Psoas muscle (tissue), 8 donors: ENCODE measurements around the gene ARHGEF5. TPM values are rescaled to one million over a fixed set of nuclear protein-coding genes. Genes with fewer than 3 reads are reported as not detected.
"Not testable (repeated sequence)": the region's sequence is repeated elsewhere in the genome, so short reads cannot be mapped to it uniquely, and the experiment has no call there.

Experiments
- ATAC-seq, 4 donors: fragments of 200-7000 bp; cut with Tn5 transposase; one replicate each; pipeline ENCODE4 v1.9.1; 2020; ENCODE audit warnings: moderate library complexity in 3 of 4, mild to moderate bottlenecking in 2 of 4
- DNase-seq, 2 donors: peaks; one replicate each; pipeline ENCODE4 v3.0.0-alpha.2; 2020
- H3K27ac ChIP-seq: fragments of 200-600 bp; one replicate; pipeline ENCODE4 v1.8.0; 2022
- H3K27me3 ChIP-seq, 3 donors: fragments of 200-600 bp in 1 of 3; one replicate each; pipeline versions ENCODE4 v1.6.1 to v1.8.0; 2013 to 2022; ENCODE audit warnings: low read length in 2 of 3, mild to moderate bottlenecking in 2 of 3, moderate library complexity in 1 of 3; ENCODE audit not compliant: insufficient read depth in 3 of 3
- H3K36me3 ChIP-seq, 2 donors: fragments of 200-600 bp in 1 of 2; one replicate each; pipeline versions ENCODE4 v1.6.1 to v1.8.0; 2013 to 2022; ENCODE audit warnings: low read depth in 1 of 2, mild to moderate bottlenecking in 1 of 2, moderate library complexity in 1 of 2; ENCODE audit not compliant: insufficient read depth in 1 of 2
- H3K4me1 ChIP-seq: fragments of 200-600 bp; one replicate; pipeline ENCODE4 v1.8.0; 2022
- H3K4me3 ChIP-seq: fragments of 200-600 bp; one replicate; pipeline ENCODE4 v1.8.0; 2022; ENCODE audit warnings: mild to moderate bottlenecking
- H3K9me3 ChIP-seq: fragments of 200-600 bp; one replicate; pipeline ENCODE4 v1.8.0; 2022
- CTCF ChIP-seq: fragments of 200-600 bp; IDR thresholded peaks from one replicate; pipeline ENCODE4 v1.8.0; 2022; ENCODE audit warnings: antibody characterized with exemption
- WGBS, 3 donors: extraction: QIAGEN DNeasy Blood & Tissue Kit; methylation state at CpG; one replicate each; pipeline versions ENCODE4 v1.1.6 to v1.1.7; 2013; 5-methylcytosine and 5-hydroxymethylcytosine counted together
- intact Hi-C, 2 donors: fragments of 100-400 bp; cut with DNase I; formaldehyde crosslinking; loops; one replicate each; pipeline versions ENCODE4 v1.11.0 to v1.14.2; 2022
- polyA plus RNA-seq, 3 donors: library from polyadenylated mRNA; stranded (reverse); fragments of 200-250 nt; gene quantifications; one replicate each; pipeline ENCODE4 v1.2.3, GENCODE V29; 2013
- total RNA-seq, 4 donors: library from RNA; stranded (reverse); fragmentation: NEBNext Ultra II Directional in 2 of 4; extraction: Animal tissue kit (Norgen Biotek cat#: 25700) in 2 of 4; gene quantifications; one replicate each; pipeline versions ENCODE4 v1.2.1 to v1.2.4, GENCODE V29; 2021 to 2023
- donor health status: healthy with polysubstance abuse.
- donor health status: DM: no; HTN: no; CAD: no; lungs with moderate emphysema.
- donor health status: Bipolar disorder and iron deficiency.
- donor health status: healthy.
- donor health status: DM: yes; HTN: yes; CAD: no.
- donor health status: DM: no; HTN: no; CAD: no.
- donor health status: DM: no; HTN: no; CAD: no.
- donor health status: DM: yes; HTN: yes; CAD: no.

Gene ARHGEF5
- total and polyA plus RNA-seq, 7 donors = 0.06 to 0.69 (median 0.28) TPM

GRCh38 chr7:144410441-144410840 lies 55.2 kb downstream of the ARHGEF5 start:
- H3K36me3 ChIP-seq = no peaks in the 10 kb centered on the region
- DNase-seq = no peak
- H3K9me3 ChIP-seq = no peaks in the 10 kb centered on the region
- no peak overlapping the region for H3K4me3 ChIP-seq
- no peak overlapping the region for H3K27ac ChIP-seq
- intact Hi-C loops = no loop called here
- ATAC-seq = no peak
- no peak for TF ChIP-seq CTCF
- whole genome bisulfite sequencing, 3 donors = 26 to 55% (median 32%) methylated on average over 4 of the region's 4 CpGs
- peaks cover 0 to 2% (median 0%) of the 10 kb centered on the region in 3 donors for H3K27me3 ChIP-seq
- no peaks in the 10 kb centered on the region for H3K4me1 ChIP-seq

- no peaks in the 10 kb centered on the region for H3K36me3 ChIP-seq
- peaks cover 0 to 2% (median 0%) of the 10 kb centered on the region in 3 donors for H3K27me3 ChIP-seq
- no peak for DNase-seq
- H3K27ac ChIP-seq = no peak overlapping the region
- no peak for TF ChIP-seq CTCF
- H3K9me3 ChIP-seq = no peaks in the 10 kb centered on the region
- intact Hi-C loops = no loop called here
- ATAC-seq = no peak
- H3K4me3 ChIP-seq = no peak overlapping the region
- WGBS, 3 donors = 47 to 81% (median 70%) methylated on average over 3 of the region's 3 CpGs
- H3K4me1 ChIP-seq = no peaks in the 10 kb centered on the region
Observed at GRCh38 chr7:144414815-144415214, 59.6 kb downstream of the ARHGEF5 start.

GRCh38 chr7:144415858-144416257 lies 60.7 kb downstream of the ARHGEF5 start:
- Histone ChIP-seq H3K4me1 (no peaks in the 10 kb centered on the region), H3K4me3 (no peak overlapping the region), H3K9me3 (no peaks in the 10 kb centered on the region), H3K36me3 (no peaks in the 10 kb centered on the region), H3K27ac (no peak overlapping the region), H3K27me3 (no peaks in the 10 kb centered on the region)
- ATAC-seq = no peak
- TF ChIP-seq CTCF = no peak
- intact Hi-C loops = no loop called here
- no peak for DNase-seq

- H3K27ac ChIP-seq = no peak overlapping the region
Observed at GRCh38 chr7:144416341-144416740, 61.1 kb downstream of the ARHGEF5 start.

GRCh38 chr7:144418931-144419330 lies 63.7 kb downstream of the ARHGEF5 start:
- H3K36me3 ChIP-seq, H3K4me1 ChIP-seq, H3K4me3 ChIP-seq, H3K9me3 ChIP-seq, intact Hi-C loops, H3K27me3 ChIP-seq, H3K27ac ChIP-seq, DNase-seq, ATAC-seq: not testable (repeated sequence)
- WGBS, 3 donors = 86 to 91% (median 87%) methylated on average over 4 of the region's 4 CpGs

More at GRCh38 chr7:144416341-144416740, 61.1 kb downstream of the ARHGEF5 start:
- no peak for TF ChIP-seq CTCF
- Histone ChIP-seq H3K4me3 (no peak overlapping the region), H3K27me3 (no peaks in the 10 kb centered on the region), H3K36me3 (no peaks in the 10 kb centered on the region), H3K4me1 (no peaks in the 10 kb centered on the region), H3K9me3 (no peaks in the 10 kb centered on the region)
- DNase-seq (no peak), ATAC-seq (no peak)
- intact Hi-C loops = no loop called here

- H3K4me3 ChIP-seq, H3K27me3 ChIP-seq, H3K36me3 ChIP-seq, H3K27ac ChIP-seq, H3K9me3 ChIP-seq, intact Hi-C loops, H3K4me1 ChIP-seq, DNase-seq, ATAC-seq: not testable (repeated sequence)
- 30 to 35% (median 35%) methylated on average over 2 of the region's 2 CpGs for WGBS, 3 donors
Observed at GRCh38 chr7:144427539-144427938, 72.3 kb downstream of the ARHGEF5 start.
